Esophagus muscularis mucosa (tissue), 4 donors: Measurements from ENCODE around the gene GUCA2B.

ENCODE experiments used
- CTCF ChIP-seq, 3 experiments: fragments of 200-600 bp in 2 of 3; fragments of 450-650 bp in 1 of 3; sonication (generic) in 2 of 3; IDR thresholded peaks; one replicate each; pipeline ENCODE4 v1.5.1; 2017 to 2019; ENCODE audit warnings: antibody characterized with exemption in 3 of 3, mild to moderate bottlenecking in 2 of 3, moderate library complexity in 1 of 3
- EP300 ChIP-seq: sonication (generic); formaldehyde crosslinking; IDR thresholded peaks from one replicate; pipeline ENCODE4 v1.6.1; 2017; ENCODE audit warnings: antibody characterized with exemption
- POLR2A ChIP-seq: fragments of 450-650 bp; IDR thresholded peaks from one replicate; pipeline ENCODE4 v1.6.1; 2017; ENCODE audit warnings: antibody characterized with exemption, moderate library complexity, mild to moderate bottlenecking, low read depth
- POLR2AphosphoS5 ChIP-seq, 2 donors: sonication (generic); formaldehyde crosslinking; IDR thresholded peaks; one replicate each; pipeline ENCODE4 v1.6.1; 2017; ENCODE audit warnings: antibody characterized with exemption in 2 of 2

GRCh38 chr1:42172381-42173133 is 19.3 kb downstream of the GUCA2B start:
- TF ChIP-seq CTCF (IDR thresholded peaks at IDR 0.05) (no peak), POLR2A (no peak), EP300 (no peak), POLR2AphosphoS5 (IDR thresholded peaks at IDR 0.05) (no peak)
